Measurements from ENCODE around the gene C1orf35.

Gene C1orf35
- long read RNA-seq, transcript C1orf35-201 (8 exons, 1,427 nt) = major isoform, 21 of 32 reads
- long read RNA-seq, partial matches to known transcripts = 7 of 32 reads
- long read RNA-seq, other reads (novel, unspliced or antisense) = 2 of 32 reads

DNA sequence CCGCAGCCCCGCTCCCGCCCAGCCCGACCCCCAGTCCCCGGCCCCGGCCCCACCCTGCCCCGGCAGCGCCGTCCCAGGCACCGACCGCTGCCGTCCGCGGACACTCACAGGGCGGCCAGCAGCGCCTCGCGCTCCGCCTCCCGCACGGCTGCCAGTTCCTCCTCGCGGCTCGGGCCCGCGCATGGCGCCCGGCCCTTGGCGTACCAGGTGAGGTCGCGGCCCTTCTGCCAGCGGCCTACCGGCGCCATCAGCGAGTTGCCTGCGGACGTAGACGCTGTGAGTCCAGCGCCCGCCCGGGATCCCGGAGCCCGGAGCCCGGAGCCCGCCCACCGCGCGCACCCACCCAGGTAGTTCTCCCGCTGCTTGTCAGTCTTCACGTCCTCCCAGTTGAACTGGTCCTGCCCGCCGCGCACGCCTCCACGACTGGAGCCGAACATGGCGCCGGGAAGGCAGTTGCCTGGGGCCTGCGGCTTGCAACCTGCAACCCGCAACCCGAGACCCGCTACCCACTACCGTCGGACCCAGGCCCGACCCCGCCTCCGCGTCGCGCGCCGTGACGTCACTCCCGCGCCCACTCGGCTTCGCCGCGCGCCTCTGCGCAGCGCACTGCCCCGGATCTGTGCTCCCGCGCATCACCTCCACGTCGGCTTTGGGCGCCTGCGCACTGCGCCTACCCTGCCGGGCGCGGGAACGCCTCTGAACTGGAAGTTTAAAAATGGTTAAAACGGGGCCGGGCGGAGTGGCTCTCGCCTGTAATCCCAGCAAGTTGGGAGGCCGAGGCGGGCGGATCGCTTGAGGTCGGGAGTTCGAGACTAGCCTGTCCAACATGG is at the start of gene C1orf35:
Gene C1orf35 (minus strand): TSS at position 535 of the 830 bp plus-strand sequence. CDS start 98 bp downstream, at position 437.
- no peaks in the 10 kb centered on the region for H3K27me3 ChIP-seq (ENCODE audit: insufficient read depth, poor library complexity, severe bottlenecking)
- DNase-seq (ENCODE audit: low read depth in 1 of 2, low spot score in 1 of 2) = peak; percentile 89 to 95
- H3K4me3 ChIP-seq (replicated peaks; ENCODE audit: insufficient read depth, low read length) = peak within 1 kb of the TSS; percentile 90
- peak within 1 kb of the TSS; percentile 83 for H3K27ac ChIP-seq (replicated peaks)
- TF ChIP-seq, protein P1, sequence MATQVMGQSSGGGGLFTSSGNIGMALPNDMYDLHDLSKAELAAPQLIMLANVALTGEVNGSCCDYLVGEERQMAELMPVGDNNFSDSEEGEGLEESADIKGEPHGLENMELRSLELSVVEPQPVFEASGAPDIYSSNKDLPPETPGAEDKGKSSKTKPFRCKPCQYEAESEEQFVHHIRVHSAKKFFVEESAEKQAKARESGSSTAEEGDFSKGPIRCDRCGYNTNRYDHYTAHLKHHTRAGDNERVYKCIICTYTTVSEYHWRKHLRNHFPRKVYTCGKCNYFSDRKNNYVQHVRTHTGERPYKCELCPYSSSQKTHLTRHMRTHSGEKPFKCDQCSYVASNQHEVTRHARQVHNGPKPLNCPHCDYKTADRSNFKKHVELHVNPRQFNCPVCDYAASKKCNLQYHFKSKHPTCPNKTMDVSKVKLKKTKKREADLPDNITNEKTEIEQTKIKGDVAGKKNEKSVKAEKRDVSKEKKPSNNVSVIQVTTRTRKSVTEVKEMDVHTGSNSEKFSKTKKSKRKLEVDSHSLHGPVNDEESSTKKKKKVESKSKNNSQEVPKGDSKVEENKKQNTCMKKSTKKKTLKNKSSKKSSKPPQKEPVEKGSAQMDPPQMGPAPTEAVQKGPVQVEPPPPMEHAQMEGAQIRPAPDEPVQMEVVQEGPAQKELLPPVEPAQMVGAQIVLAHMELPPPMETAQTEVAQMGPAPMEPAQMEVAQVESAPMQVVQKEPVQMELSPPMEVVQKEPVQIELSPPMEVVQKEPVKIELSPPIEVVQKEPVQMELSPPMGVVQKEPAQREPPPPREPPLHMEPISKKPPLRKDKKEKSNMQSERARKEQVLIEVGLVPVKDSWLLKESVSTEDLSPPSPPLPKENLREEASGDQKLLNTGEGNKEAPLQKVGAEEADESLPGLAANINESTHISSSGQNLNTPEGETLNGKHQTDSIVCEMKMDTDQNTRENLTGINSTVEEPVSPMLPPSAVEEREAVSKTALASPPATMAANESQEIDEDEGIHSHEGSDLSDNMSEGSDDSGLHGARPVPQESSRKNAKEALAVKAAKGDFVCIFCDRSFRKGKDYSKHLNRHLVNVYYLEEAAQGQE (IDR thresholded peaks at IDR 0.05; ENCODE audit: insufficient replicate concordance, low read depth) = no peak
- TF ChIP-seq, protein P2, sequence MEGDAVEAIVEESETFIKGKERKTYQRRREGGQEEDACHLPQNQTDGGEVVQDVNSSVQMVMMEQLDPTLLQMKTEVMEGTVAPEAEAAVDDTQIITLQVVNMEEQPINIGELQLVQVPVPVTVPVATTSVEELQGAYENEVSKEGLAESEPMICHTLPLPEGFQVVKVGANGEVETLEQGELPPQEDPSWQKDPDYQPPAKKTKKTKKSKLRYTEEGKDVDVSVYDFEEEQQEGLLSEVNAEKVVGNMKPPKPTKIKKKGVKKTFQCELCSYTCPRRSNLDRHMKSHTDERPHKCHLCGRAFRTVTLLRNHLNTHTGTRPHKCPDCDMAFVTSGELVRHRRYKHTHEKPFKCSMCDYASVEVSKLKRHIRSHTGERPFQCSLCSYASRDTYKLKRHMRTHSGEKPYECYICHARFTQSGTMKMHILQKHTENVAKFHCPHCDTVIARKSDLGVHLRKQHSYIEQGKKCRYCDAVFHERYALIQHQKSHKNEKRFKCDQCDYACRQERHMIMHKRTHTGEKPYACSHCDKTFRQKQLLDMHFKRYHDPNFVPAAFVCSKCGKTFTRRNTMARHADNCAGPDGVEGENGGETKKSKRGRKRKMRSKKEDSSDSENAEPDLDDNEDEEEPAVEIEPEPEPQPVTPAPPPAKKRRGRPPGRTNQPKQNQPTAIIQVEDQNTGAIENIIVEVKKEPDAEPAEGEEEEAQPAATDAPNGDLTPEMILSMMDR (IDR thresholded peaks at IDR 0.05; ENCODE audit: insufficient read depth, low read length) = no peak
- TF ChIP-seq POLR2AphosphoS5 (IDR thresholded peaks at IDR 0.05; ENCODE audit: low read depth) = no peak; the same call in 1 of the 2 replicates
- TF ChIP-seq GABPA (IDR thresholded peaks at IDR 0.05; ENCODE audit: low read depth) = no peak
- peak; percentile 20; the same call in 1 of the 2 replicates for TF ChIP-seq SPI1 (IDR thresholded peaks at IDR 0.05; ENCODE audit: borderline replicate concordance, low read depth)

DNA sequence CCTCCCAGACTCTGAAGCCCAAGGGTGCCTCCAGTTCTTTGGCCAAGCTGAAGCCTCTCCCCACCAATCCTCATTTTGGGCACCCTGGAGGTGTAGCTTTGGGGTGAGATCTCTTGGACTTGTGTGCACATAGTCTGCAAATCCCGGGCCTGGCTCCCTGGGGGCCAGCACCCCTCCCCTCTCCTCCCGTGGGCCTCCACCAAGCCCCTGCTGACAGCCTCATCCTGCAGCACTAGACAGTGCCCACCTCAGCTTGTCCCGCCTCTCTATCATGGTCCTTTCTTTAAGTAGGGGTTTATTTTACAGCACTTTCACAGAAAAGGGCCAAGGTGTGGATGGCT is 49.8 kb upstream of the C1orf35 start:
- no peak overlapping the region for H3K4me3 ChIP-seq (replicated peaks; ENCODE audit: insufficient read depth, low read length)
- no peak overlapping the region for H3K27ac ChIP-seq (replicated peaks)
- TF ChIP-seq, protein P1 (IDR thresholded peaks at IDR 0.05; ENCODE audit: insufficient replicate concordance, low read depth) = no peak
- TF ChIP-seq, protein P2 (IDR thresholded peaks at IDR 0.05; ENCODE audit: insufficient read depth, low read length) = no peak
- TF ChIP-seq POLR2AphosphoS5 (IDR thresholded peaks at IDR 0.05; ENCODE audit: low read depth) (no peak), SPI1 (IDR thresholded peaks at IDR 0.05; ENCODE audit: borderline replicate concordance, low read depth) (no peak), GABPA (IDR thresholded peaks at IDR 0.05; ENCODE audit: low read depth) (no peak)
- no peaks in the 10 kb centered on the region for H3K27me3 ChIP-seq (ENCODE audit: insufficient read depth, poor library complexity, severe bottlenecking)
- no peak for DNase-seq (ENCODE audit: low read depth in 1 of 2, low spot score in 1 of 2)

DNA sequence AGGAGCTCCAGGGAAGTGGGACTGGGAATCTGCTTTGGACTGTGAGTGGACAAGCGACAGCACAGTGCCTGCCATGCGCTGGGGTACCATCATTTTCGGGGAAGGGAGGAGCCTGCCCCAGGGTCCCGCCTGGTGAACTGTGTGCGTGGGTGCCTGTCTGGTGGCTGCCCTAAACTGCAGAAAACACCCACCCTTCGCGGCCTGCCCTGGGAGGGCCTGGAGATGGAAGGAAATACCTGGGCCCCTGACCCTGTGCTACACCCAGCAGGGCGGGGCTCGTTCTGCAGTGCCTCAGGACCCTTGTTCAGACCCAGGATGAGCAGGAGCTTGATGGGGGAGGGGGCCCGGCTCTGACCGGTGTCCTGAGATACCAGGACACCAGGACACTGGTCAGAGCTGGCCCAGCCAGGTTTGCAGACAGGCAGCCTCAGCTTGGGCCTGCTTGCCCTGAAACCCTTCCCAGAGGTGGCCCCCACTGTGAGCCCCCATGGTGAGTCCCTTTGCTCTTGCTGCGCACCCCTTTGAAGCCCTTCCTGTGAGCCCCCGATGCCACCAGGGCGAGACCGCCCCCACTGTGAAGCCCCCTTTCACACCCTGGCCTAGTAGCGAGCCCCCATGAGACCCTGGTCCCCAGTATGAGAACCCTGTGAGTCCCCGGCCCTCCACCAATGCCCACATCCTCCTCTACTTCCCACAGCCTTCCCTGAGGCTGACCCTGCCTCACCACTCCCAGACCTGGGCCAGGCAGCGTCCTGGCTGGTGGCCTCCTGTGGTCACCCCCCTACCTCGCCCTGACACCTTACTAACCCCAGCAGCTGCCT is 49.2 kb upstream of the C1orf35 start:
- Histone ChIP-seq H3K27me3 (ENCODE audit: insufficient read depth, poor library complexity, severe bottlenecking) (no peaks in the 10 kb centered on the region), H3K4me3 (replicated peaks; ENCODE audit: insufficient read depth, low read length) (no peak overlapping the region), H3K27ac (replicated peaks) (no peak overlapping the region)
- DNase-seq (ENCODE audit: low read depth in 1 of 2, low spot score in 1 of 2) = no peak
- TF ChIP-seq POLR2AphosphoS5 (IDR thresholded peaks at IDR 0.05; ENCODE audit: low read depth) (no peak), GABPA (IDR thresholded peaks at IDR 0.05; ENCODE audit: low read depth) (no peak), SPI1 (IDR thresholded peaks at IDR 0.05; ENCODE audit: borderline replicate concordance, low read depth) (no peak)
- TF ChIP-seq, protein P1 (IDR thresholded peaks at IDR 0.05; ENCODE audit: insufficient replicate concordance, low read depth) = no peak
- TF ChIP-seq, protein P2 (IDR thresholded peaks at IDR 0.05; ENCODE audit: insufficient read depth, low read length) = no peak
